Mesothelial cell of epicardium (in vitro differentiated cells): ENCODE measurements around the gene ARPP21. TPM values are rescaled to one million over a fixed set of nuclear protein-coding genes. Genes with fewer than 3 reads are reported as not detected.

Source experiments
- DNase-seq, 2 experiments: peaks; one replicate each; pipeline ENCODE4 v3.0.0; 2021; ENCODE audit warnings: low spot score in 2 of 2; ENCODE audit not compliant: unreplicated experiment in 2 of 2
- H3K27ac Mint-ChIP-seq: 2 replicates; pipeline ENCODE4 v1.8.0; 2021; ENCODE audit warnings: mixed read lengths
- H3K27me3 Mint-ChIP-seq: 2 replicates; pipeline ENCODE4 v1.8.0; 2021; ENCODE audit warnings: low read depth, mixed read lengths
- H3K36me3 Mint-ChIP-seq: 2 replicates; pipeline ENCODE4 v1.8.0; 2021; ENCODE audit warnings: mixed read lengths
- H3K4me1 Mint-ChIP-seq: 2 replicates; pipeline ENCODE4 v1.8.0; 2021; ENCODE audit warnings: mixed read lengths
- H3K4me3 Mint-ChIP-seq: 2 replicates; pipeline ENCODE4 v1.8.0; 2021; ENCODE audit warnings: mild to moderate bottlenecking, moderate library complexity, mixed read lengths
- H3K9me3 Mint-ChIP-seq: 2 replicates; pipeline ENCODE4 v1.8.0; 2021; ENCODE audit warnings: mixed read lengths
- total RNA-seq: library from RNA; stranded (reverse); gene quantifications from 3 replicates; pipeline ENCODE4 v1.2.1, GENCODE V29; 2021
- TF ChIP-seq, protein P1 (sequence below): fragments of 200-600 bp; sonication (generic); IDR thresholded peaks from one replicate; pipeline ENCODE4 v1.5.0; 2021; ENCODE audit warnings: antibody characterized with exemption; ENCODE audit not compliant: unreplicated experiment

ARPP21 gene
- total RNA-seq, 1 donor from 2014 or later = 0.67 TPM

DNA sequence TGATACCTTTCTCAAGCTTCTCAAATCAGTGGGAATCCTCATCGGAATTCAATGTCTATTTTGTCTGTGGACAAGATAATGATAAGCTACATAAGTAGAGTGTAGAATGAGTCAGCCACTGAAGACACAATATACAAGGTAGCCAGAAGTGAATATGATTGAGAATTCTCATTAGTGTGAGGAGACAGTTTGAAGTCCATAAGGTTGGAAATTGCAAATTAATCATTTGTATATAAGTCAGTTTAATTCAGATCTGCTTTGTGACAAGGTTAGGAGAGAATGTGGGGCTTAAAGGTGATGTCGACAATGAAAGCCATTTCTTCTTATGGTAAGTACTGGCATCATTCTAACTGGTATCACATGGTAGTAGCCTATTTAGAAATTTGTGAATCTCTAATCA lies 4.2 kb downstream of the ARPP21 start:
- no peak overlapping the region for H3K27ac Mint-ChIP-seq
- H3K9me3 Mint-ChIP-seq = no peaks in the 10 kb centered on the region
- peaks cover 26% of the 10 kb centered on the region for H3K4me1 Mint-ChIP-seq
- H3K4me3 Mint-ChIP-seq = no peak overlapping the region
- no peak for DNase-seq
- H3K27me3 Mint-ChIP-seq = peaks cover 60% of the 10 kb centered on the region
- H3K36me3 Mint-ChIP-seq = no peaks in the 10 kb centered on the region
- TF ChIP-seq, protein P1, sequence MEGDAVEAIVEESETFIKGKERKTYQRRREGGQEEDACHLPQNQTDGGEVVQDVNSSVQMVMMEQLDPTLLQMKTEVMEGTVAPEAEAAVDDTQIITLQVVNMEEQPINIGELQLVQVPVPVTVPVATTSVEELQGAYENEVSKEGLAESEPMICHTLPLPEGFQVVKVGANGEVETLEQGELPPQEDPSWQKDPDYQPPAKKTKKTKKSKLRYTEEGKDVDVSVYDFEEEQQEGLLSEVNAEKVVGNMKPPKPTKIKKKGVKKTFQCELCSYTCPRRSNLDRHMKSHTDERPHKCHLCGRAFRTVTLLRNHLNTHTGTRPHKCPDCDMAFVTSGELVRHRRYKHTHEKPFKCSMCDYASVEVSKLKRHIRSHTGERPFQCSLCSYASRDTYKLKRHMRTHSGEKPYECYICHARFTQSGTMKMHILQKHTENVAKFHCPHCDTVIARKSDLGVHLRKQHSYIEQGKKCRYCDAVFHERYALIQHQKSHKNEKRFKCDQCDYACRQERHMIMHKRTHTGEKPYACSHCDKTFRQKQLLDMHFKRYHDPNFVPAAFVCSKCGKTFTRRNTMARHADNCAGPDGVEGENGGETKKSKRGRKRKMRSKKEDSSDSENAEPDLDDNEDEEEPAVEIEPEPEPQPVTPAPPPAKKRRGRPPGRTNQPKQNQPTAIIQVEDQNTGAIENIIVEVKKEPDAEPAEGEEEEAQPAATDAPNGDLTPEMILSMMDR = no peak

DNA sequence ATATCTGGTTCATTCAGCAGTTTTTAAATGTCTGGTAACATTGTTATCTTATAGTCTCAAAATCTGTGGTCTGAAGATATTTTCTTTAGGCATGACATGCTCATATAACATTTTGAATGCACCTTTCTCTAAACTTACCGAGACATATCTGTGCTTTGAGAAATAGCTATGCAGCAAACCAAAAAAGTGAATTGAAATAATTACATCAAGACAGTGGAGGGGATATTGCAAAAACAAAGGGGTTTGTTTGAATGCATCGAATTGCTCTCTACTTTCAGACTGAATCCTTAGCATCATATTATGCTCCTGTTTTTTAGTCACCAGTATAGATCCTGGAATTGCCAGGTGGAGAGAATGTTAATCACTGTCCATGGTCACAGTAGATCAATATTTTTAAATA lies 5.1 kb downstream of the ARPP21 start:
- TF ChIP-seq, protein P1 = no peak
- Mint-ChIP-seq H3K9me3 (no peaks in the 10 kb centered on the region), H3K36me3 (no peaks in the 10 kb centered on the region), H3K27me3 (peaks cover 53% of the 10 kb centered on the region), H3K4me3 (no peak overlapping the region), H3K27ac (no peak overlapping the region), H3K4me1 (peaks cover 21% of the 10 kb centered on the region)
- no peak for DNase-seq

GRCh38 chr3:35645189-35645588 lies 5.9 kb downstream of the ARPP21 start:
- Mint-ChIP-seq H3K27me3 (peaks cover 48% of the 10 kb centered on the region), H3K27ac (no peak overlapping the region), H3K9me3 (no peaks in the 10 kb centered on the region), H3K36me3 (no peaks in the 10 kb centered on the region), H3K4me1 (peaks cover 16% of the 10 kb centered on the region), H3K4me3 (no peak overlapping the region)
- TF ChIP-seq, protein P1 = no peak
- DNase-seq = no peak

DNA sequence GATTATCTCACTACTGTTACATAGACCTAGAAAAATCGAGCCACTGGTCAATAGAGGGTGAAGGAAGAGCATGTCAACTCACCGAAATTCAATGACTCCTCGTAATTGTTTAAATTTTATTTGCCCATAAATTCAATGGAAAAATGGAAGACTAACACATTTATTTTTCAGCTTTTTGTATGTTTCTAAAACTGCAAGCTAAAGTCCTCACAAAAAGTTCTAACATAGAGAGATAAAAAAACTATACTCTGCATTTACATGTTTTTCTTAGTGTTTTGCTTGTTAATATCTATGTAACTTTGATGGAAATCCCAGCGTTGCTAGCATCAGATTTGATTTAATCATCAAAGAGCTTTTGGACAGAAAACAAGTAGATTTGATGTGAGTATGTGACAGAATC lies 6.8 kb downstream of the ARPP21 start:
- no peak overlapping the region for H3K27ac Mint-ChIP-seq
- no peaks in the 10 kb centered on the region for H3K9me3 Mint-ChIP-seq

DNA sequence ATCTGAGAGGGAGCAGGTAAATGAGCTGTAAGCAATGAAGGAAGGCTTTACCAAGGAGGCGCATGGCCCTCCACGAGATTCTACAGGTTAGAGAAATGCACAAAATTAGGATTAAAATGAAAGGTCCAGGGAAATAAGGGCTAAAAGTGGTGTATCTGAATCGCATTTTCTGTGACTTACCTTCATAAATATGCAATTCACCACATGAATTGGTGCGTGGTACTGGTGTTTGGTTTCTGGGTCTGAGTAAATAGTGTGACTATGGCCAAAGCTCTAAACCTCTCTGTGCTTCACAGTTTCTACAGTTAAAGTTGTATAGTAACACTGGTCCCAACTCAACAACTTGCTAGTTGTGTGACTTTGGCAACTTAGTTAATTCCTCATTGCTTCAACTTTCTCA lies 8.1 kb downstream of the ARPP21 start:
- no peak overlapping the region for H3K4me3 Mint-ChIP-seq
- H3K4me1 Mint-ChIP-seq = peaks cover 16% of the 10 kb centered on the region
- TF ChIP-seq, protein P1 = no peak
- H3K9me3 Mint-ChIP-seq = no peaks in the 10 kb centered on the region
- no peak for DNase-seq
- H3K36me3 Mint-ChIP-seq = no peaks in the 10 kb centered on the region
- no peak overlapping the region for H3K27ac Mint-ChIP-seq
- H3K27me3 Mint-ChIP-seq = peaks cover 26% of the 10 kb centered on the region

More for the DNA sequence above, 6.8 kb downstream of the ARPP21 start:
- Mint-ChIP-seq H3K4me1 (peaks cover 10% of the 10 kb centered on the region), H3K27me3 (peaks cover 39% of the 10 kb centered on the region), H3K4me3 (no peak overlapping the region), H3K36me3 (no peaks in the 10 kb centered on the region)
- TF ChIP-seq, protein P1 = no peak
- DNase-seq = no peak

GRCh38 chr3:35648347-35648746 lies 9.0 kb downstream of the ARPP21 start:
- H3K4me1 Mint-ChIP-seq = peaks cover 16% of the 10 kb centered on the region
- TF ChIP-seq, protein P1 = no peak
- no peaks in the 10 kb centered on the region for H3K9me3 Mint-ChIP-seq
- H3K36me3 Mint-ChIP-seq = no peaks in the 10 kb centered on the region
- H3K27ac Mint-ChIP-seq = no peak overlapping the region
- no peak overlapping the region for H3K4me3 Mint-ChIP-seq
- peaks cover 17% of the 10 kb centered on the region for H3K27me3 Mint-ChIP-seq
- no peak for DNase-seq
